SK-N-MC (cell line): Measurements from ENCODE around the gene HDAC7.

Experiments
- EZH2 ChIP-seq: fragments of 200-600 bp; sonication (generic); IDR thresholded peaks from one replicate; pipeline ENCODE4 v1.6.1; 2017; ENCODE audit warnings: antibody characterized with exemption
- POLR2AphosphoS5 ChIP-seq: IDR thresholded peaks from 2 replicates; pipeline ENCODE4 v1.6.1; 2012; ENCODE audit warnings: mild to moderate bottlenecking, low read depth, low read length, borderline replicate concordance

DNA sequence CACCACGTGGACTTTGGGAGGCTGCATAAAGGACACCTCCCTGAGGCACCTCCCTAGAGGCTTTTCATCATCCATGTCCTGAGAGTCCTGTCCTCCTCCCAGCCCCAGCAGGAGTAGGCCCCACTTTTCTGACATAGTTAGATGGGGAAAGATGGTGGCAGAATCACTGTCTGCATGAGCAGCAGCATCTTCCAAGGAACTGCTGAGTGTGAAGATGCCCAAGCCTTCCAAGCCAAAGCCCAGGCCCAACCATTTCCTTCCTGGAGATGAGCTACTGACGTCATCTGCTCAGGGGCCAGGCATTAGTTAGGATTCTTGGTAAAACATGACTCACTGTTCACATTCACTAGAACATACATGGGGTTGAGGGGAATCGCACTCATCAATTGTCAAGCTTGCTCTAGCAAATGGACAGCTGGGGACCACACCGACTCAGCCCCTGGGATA, 47.8 kb upstream of the HDAC7 start:
- TF ChIP-seq EZH2, result no peak
- no peak for TF ChIP-seq POLR2AphosphoS5
